WTC11 (cell line): ENCODE data around the gene IL1RAP. TPM values are rescaled to one million over a fixed set of nuclear protein-coding genes. Genes with fewer than 3 reads are reported as not detected.

Experiments
- ATAC-seq: fragments of 200-7000 bp; cut with Tn5 transposase; 2 replicates; pipeline ENCODE4 v1.10.0; 2021; ENCODE audit warnings: mild to moderate bottlenecking, moderate library complexity
- CTCF ChIA-PET: fragments of 300-600 bp; sonication (Branson Sonifier 250); formaldehyde crosslinking; loops from one replicate; lab custom pipeline; 2021; ENCODE audit warnings: antibody characterized with exemption; lab: Charles Lee
- POLR2A ChIA-PET: fragments of 350-600 bp; sonication (Branson Sonifier 250); formaldehyde crosslinking; loops from one replicate; lab custom pipeline; 2021; ENCODE audit warnings: antibody characterized with exemption; lab: Charles Lee
- DNase-seq: peaks from one replicate; pipeline ENCODE4 v3.0.0; 2021; ENCODE audit warnings: low spot score
- H3K27ac Mint-ChIP-seq: 2 replicates; pipeline ENCODE4 v1.8.0; 2021; ENCODE audit warnings: mixed read lengths
- H3K27me3 Mint-ChIP-seq: 2 replicates; pipeline ENCODE4 v1.8.0; 2021; ENCODE audit warnings: low read depth, mild to moderate bottlenecking, moderate library complexity, mixed read lengths
- H3K36me3 Mint-ChIP-seq: 2 replicates; pipeline ENCODE4 v1.8.0; 2021; ENCODE audit warnings: mixed read lengths
- H3K4me1 Mint-ChIP-seq: 2 replicates; pipeline ENCODE4 v1.8.0; 2022; ENCODE audit warnings: mixed read lengths
- H3K4me3 Mint-ChIP-seq: 2 replicates; pipeline ENCODE4 v1.8.0; 2021; ENCODE audit warnings: mild to moderate bottlenecking, moderate library complexity, mixed read lengths
- H3K9me3 Mint-ChIP-seq: 2 replicates; pipeline ENCODE4 v1.8.0; 2021; ENCODE audit warnings: mixed read lengths
- EMX1 ChIP-seq: fragments of 250-450 bp; sonication (Bioruptor Pico); IDR thresholded peaks from 2 replicates; pipeline ENCODE4 v1.8.0; 2021; ENCODE audit warnings: mild to moderate bottlenecking
- FOXP1 ChIP-seq: sonication (generic); formaldehyde crosslinking; IDR thresholded peaks from 2 replicates; pipeline ENCODE4 v1.8.0; 2022; ENCODE audit warnings: missing genetic modification reagents, mild to moderate bottlenecking, moderate library complexity, borderline replicate concordance
- IRF2 ChIP-seq: sonication (generic); formaldehyde crosslinking; IDR thresholded peaks from 2 replicates; pipeline ENCODE4 v1.8.0; 2022; ENCODE audit warnings: low read depth, missing genetic modification reagents, borderline replicate concordance
- JAZF1 ChIP-seq: fragments of 250-450 bp; sonication (Bioruptor Pico); IDR thresholded peaks from 2 replicates; pipeline ENCODE4 v1.9.0; 2021; ENCODE audit warnings: moderate library complexity, mild to moderate bottlenecking, inconsistent platforms
- NR3C1 ChIP-seq: sonication (generic); formaldehyde crosslinking; conservative IDR thresholded peaks from 2 replicates; pipeline ENCODE4 v1.8.1; 2023; ENCODE audit warnings: low read depth, mild to moderate bottlenecking, missing genetic modification reagents
- TCF7 ChIP-seq: sonication (generic); formaldehyde crosslinking; IDR thresholded peaks from 2 replicates; pipeline ENCODE4 v1.8.0; 2022; ENCODE audit warnings: mild to moderate bottlenecking, low read depth, missing genetic modification reagents, moderate library complexity
- ZNF121 ChIP-seq: sonication (generic); formaldehyde crosslinking; IDR thresholded peaks from 2 replicates; pipeline ENCODE4 v1.8.0; 2023; ENCODE audit warnings: missing genetic modification reagents
- ZNF138 ChIP-seq: sonication (generic); formaldehyde crosslinking; conservative IDR thresholded peaks from 2 replicates; pipeline ENCODE4 v1.8.1; 2022; ENCODE audit warnings: mild to moderate bottlenecking, moderate library complexity, missing genetic modification reagents
- ZNF219 ChIP-seq: sonication (generic); formaldehyde crosslinking; IDR thresholded peaks from 2 replicates; pipeline ENCODE4 v1.8.0; 2023; ENCODE audit warnings: missing genetic modification reagents, mild to moderate bottlenecking, borderline replicate concordance
- ZNF263 ChIP-seq: sonication (generic); formaldehyde crosslinking; IDR thresholded peaks from 2 replicates; pipeline ENCODE4 v1.8.1; 2022; ENCODE audit warnings: low read depth, mild to moderate bottlenecking, moderate library complexity, missing genetic modification reagents
- ZNF317 ChIP-seq: sonication (generic); formaldehyde crosslinking; IDR thresholded peaks from 2 replicates; pipeline ENCODE4 v1.8.1; 2023; ENCODE audit warnings: low read depth, mild to moderate bottlenecking, moderate library complexity, missing genetic modification reagents, borderline replicate concordance
- total RNA-seq: library from RNA; stranded (reverse); gene quantifications from 3 replicates; pipeline ENCODE4 v1.2.3, GENCODE V29; 2021
- TF ChIP-seq, protein P1 (sequence below): fragments of 200-600 bp; IDR thresholded peaks from 2 replicates; pipeline ENCODE4 v1.8.0; 2022; ENCODE audit warnings: antibody characterized with exemption
- TF ChIP-seq, protein P2 (sequence below): sonication (generic); formaldehyde crosslinking; IDR thresholded peaks from 2 replicates; pipeline ENCODE4 v1.8.1; 2023; ENCODE audit warnings: mild to moderate bottlenecking, missing genetic modification reagents, moderate library complexity
- TF ChIP-seq, protein P3 (sequence below): fragments of 250-450 bp; sonication (Bioruptor Pico); IDR thresholded peaks from 2 replicates; pipeline ENCODE4 v1.9.0; 2021; ENCODE audit warnings: moderate library complexity, mild to moderate bottlenecking, inconsistent platforms, borderline replicate concordance
- TF ChIP-seq, protein P4 (sequence below): sonication (generic); formaldehyde crosslinking; conservative IDR thresholded peaks from 2 replicates; pipeline ENCODE4 v1.8.1; 2023; ENCODE audit warnings: mild to moderate bottlenecking, low read depth, missing genetic modification reagents, moderate library complexity
- TF ChIP-seq, protein P5 (sequence below): sonication (generic); formaldehyde crosslinking; IDR thresholded peaks from 2 replicates; pipeline ENCODE4 v1.8.0; 2022; ENCODE audit warnings: mild to moderate bottlenecking, missing genetic modification reagents
- TF ChIP-seq, protein P6 (sequence below): fragments of 250-450 bp; sonication (Bioruptor Pico); IDR thresholded peaks from 2 replicates; pipeline ENCODE4 v2.1.2; 2022; ENCODE audit warnings: mild to moderate bottlenecking, moderate library complexity
- TF ChIP-seq, protein P7 (sequence below): sonication (generic); formaldehyde crosslinking; IDR thresholded peaks from 2 replicates; pipeline ENCODE4 v1.8.0; 2023; ENCODE audit warnings: missing genetic modification reagents
- TF ChIP-seq, protein P8 (sequence below): sonication (generic); formaldehyde crosslinking; IDR thresholded peaks from 2 replicates; pipeline ENCODE4 v1.8.1; 2022; ENCODE audit warnings: missing genetic modification reagents, borderline replicate concordance

Gene IL1RAP
- total RNA-seq, 1 experiment from 2014 or later: 4.5 TPM

DNA sequence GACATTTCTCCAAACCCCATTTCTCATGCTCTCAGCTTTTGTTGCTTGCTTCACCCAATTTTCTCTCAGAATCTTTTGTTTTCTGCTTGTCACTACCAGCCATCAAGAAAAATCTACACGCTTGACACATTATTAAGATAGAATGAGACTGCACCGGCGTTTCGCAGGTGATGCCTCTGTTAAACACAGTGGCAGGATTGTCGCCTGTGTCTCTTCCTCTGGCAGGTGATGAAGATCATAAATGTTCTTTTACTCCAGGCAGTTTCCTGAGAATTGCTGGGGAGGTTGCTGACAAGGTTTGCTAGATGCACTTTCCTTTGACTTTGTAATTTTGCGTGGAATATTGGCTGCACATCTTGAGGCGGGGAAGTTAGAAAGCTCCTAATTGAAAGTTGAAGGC lies 75.4 kb downstream of the IL1RAP start (continued):
- TF ChIP-seq NR3C1 (CRISPR knock-in tag): no peak

DNA sequence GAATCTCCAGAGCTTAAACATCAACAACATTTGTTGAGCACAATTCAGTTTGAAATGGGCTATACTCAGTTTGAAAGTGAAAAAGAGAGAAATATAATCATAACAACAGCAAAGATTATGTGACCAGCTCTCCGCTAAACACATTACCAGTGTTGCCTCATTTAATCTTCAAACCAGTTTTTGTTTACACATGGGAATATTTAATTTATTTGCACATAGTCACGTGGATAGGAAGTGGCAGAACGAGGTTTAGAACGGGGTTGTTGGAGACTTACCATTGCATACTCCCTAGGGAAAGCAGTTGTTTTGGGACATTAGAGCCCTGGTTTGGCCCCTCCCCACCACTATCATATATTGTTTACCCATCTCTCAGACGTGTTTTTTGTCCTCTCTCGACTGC lies 77.2 kb downstream of the IL1RAP start:
- Mint-ChIP-seq H3K4me1 (peaks cover 19% of the 10 kb centered on the region), H3K4me3 (no peak overlapping the region), H3K36me3 (no peaks in the 10 kb centered on the region), H3K27ac (peak overlapping the region; percentile 25; the same call in 1 of the 2 replicates), H3K9me3 (0 out of 2 replicates have a peak, but pooled peaks cover 1% of the 10 kb centered on the region), H3K27me3 (no peaks in the 10 kb centered on the region)
- CTCF ChIA-PET: no interaction called here
- ATAC-seq (no peak), DNase-seq (no peak)
- POLR2A ChIA-PET: no interaction called here
- TF ChIP-seq, protein P1, sequence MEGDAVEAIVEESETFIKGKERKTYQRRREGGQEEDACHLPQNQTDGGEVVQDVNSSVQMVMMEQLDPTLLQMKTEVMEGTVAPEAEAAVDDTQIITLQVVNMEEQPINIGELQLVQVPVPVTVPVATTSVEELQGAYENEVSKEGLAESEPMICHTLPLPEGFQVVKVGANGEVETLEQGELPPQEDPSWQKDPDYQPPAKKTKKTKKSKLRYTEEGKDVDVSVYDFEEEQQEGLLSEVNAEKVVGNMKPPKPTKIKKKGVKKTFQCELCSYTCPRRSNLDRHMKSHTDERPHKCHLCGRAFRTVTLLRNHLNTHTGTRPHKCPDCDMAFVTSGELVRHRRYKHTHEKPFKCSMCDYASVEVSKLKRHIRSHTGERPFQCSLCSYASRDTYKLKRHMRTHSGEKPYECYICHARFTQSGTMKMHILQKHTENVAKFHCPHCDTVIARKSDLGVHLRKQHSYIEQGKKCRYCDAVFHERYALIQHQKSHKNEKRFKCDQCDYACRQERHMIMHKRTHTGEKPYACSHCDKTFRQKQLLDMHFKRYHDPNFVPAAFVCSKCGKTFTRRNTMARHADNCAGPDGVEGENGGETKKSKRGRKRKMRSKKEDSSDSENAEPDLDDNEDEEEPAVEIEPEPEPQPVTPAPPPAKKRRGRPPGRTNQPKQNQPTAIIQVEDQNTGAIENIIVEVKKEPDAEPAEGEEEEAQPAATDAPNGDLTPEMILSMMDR: no peak

DNA sequence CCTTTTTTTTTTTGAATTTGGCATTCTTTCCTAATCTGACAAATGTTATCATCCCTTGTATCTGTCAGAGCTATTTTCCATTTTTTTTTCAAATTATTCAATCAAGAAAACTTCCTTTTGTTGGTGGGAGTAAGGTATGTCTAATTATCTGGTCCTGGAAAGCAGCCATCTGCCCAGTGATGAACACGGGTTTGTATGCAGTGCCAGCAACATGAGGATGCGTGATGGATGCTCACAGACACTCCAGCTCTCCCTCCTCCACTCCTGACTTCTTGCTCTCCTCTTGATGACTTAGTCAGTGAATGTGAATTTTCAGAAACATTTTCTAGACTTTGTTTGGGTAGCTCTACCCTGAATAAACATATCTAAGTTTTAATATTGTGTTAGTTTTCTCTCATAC lies 79.2 kb downstream of the IL1RAP start:
- ChIA-PET CTCF (no interaction called here), POLR2A (no interaction called here)
- Mint-ChIP-seq H3K4me3 (no peak overlapping the region), H3K36me3 (no peaks in the 10 kb centered on the region), H3K27ac (no peak overlapping the region), H3K4me1 (peaks cover 17% of the 10 kb centered on the region), H3K9me3 (no peaks in the 10 kb centered on the region), H3K27me3 (no peaks in the 10 kb centered on the region)
- TF ChIP-seq IRF2 (CRISPR knock-in tag) (no peak), FOXP1 (CRISPR knock-in tag) (no peak), ZNF138 (CRISPR knock-in tag) (no peak), ZNF121 (CRISPR knock-in tag) (no peak), ZNF263 (no peak), JAZF1 (CRISPR knock-in tag) (no peak)
- TF ChIP-seq, protein P2, sequence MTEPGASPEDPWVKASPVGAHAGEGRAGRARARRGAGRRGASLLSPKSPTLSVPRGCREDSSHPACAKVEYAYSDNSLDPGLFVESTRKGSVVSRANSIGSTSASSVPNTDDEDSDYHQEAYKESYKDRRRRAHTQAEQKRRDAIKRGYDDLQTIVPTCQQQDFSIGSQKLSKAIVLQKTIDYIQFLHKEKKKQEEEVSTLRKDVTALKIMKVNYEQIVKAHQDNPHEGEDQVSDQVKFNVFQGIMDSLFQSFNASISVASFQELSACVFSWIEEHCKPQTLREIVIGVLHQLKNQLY (CRISPR knock-in tag): no peak
- TF ChIP-seq, protein P3, sequence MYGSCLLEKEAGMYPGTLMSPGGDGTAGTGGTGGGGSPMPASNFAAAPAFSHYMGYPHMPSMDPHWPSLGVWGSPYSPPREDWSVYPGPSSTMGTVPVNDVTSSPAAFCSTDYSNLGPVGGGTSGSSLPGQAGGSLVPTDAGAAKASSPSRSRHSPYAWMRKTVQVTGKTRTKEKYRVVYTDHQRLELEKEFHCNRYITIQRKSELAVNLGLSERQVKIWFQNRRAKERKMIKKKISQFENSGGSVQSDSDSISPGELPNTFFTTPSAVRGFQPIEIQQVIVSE (CRISPR knock-in tag): no peak
- TF ChIP-seq, protein P4, sequence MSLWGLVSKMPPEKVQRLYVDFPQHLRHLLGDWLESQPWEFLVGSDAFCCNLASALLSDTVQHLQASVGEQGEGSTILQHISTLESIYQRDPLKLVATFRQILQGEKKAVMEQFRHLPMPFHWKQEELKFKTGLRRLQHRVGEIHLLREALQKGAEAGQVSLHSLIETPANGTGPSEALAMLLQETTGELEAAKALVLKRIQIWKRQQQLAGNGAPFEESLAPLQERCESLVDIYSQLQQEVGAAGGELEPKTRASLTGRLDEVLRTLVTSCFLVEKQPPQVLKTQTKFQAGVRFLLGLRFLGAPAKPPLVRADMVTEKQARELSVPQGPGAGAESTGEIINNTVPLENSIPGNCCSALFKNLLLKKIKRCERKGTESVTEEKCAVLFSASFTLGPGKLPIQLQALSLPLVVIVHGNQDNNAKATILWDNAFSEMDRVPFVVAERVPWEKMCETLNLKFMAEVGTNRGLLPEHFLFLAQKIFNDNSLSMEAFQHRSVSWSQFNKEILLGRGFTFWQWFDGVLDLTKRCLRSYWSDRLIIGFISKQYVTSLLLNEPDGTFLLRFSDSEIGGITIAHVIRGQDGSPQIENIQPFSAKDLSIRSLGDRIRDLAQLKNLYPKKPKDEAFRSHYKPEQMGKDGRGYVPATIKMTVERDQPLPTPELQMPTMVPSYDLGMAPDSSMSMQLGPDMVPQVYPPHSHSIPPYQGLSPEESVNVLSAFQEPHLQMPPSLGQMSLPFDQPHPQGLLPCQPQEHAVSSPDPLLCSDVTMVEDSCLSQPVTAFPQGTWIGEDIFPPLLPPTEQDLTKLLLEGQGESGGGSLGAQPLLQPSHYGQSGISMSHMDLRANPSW (CRISPR knock-in tag): no peak
- TF ChIP-seq, protein P5, sequence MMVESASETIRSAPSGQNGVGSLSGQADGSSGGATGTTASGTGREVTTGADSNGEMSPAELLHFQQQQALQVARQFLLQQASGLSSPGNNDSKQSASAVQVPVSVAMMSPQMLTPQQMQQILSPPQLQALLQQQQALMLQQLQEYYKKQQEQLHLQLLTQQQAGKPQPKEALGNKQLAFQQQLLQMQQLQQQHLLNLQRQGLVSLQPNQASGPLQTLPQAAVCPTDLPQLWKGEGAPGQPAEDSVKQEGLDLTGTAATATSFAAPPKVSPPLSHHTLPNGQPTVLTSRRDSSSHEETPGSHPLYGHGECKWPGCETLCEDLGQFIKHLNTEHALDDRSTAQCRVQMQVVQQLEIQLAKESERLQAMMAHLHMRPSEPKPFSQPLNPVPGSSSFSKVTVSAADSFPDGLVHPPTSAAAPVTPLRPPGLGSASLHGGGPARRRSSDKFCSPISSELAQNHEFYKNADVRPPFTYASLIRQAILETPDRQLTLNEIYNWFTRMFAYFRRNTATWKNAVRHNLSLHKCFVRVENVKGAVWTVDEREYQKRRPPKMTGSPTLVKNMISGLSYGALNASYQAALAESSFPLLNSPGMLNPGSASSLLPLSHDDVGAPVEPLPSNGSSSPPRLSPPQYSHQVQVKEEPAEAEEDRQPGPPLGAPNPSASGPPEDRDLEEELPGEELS (CRISPR knock-in tag): no peak
- ATAC-seq (no peak), DNase-seq (no peak)

DNA sequence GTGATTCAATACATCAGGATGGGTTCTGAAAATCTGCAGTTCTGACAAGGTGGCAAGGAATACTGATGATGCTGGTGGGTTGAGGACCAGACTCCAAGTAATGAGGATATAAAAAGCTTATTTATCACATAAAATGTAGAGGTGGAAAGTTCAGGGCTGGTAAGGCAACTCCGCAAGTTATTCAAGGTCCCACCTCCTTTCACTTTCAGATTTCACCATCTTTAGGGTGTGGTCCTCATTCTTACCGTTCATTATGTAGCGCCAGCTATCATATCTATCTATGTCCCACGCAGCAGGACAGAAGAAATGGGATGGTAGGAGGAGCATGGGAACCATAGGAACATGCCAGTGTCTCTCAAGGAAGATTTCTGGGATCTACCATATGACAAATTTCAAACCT lies 80.3 kb downstream of the IL1RAP start:
- H3K4me3 Mint-ChIP-seq: no peak overlapping the region
- ChIA-PET POLR2A (no interaction called here), CTCF (no interaction called here)
- ATAC-seq (no peak), DNase-seq (no peak)
- H3K4me1 Mint-ChIP-seq: peaks cover 17% of the 10 kb centered on the region
- no peaks in the 10 kb centered on the region for H3K36me3 Mint-ChIP-seq
- H3K9me3 Mint-ChIP-seq: no peaks in the 10 kb centered on the region
- no peaks in the 10 kb centered on the region for H3K27me3 Mint-ChIP-seq
- no peak overlapping the region for H3K27ac Mint-ChIP-seq
- TF ChIP-seq, protein P6, sequence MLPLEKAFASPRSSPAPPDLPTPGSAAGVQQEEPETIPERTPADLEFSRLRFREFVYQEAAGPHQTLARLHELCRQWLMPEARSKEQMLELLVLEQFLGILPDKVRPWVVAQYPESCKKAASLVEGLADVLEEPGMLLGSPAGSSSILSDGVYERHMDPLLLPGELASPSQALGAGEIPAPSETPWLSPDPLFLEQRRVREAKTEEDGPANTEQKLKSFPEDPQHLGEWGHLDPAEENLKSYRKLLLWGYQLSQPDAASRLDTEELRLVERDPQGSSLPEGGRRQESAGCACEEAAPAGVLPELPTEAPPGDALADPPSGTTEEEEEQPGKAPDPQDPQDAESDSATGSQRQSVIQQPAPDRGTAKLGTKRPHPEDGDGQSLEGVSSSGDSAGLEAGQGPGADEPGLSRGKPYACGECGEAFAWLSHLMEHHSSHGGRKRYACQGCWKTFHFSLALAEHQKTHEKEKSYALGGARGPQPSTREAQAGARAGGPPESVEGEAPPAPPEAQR: no peak
- TF ChIP-seq, protein P7, sequence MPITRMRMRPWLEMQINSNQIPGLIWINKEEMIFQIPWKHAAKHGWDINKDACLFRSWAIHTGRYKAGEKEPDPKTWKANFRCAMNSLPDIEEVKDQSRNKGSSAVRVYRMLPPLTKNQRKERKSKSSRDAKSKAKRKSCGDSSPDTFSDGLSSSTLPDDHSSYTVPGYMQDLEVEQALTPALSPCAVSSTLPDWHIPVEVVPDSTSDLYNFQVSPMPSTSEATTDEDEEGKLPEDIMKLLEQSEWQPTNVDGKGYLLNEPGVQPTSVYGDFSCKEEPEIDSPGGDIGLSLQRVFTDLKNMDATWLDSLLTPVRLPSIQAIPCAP (CRISPR knock-in tag): no peak
- no peak for TF ChIP-seq ZNF219 (CRISPR knock-in tag)
- no peak for TF ChIP-seq EMX1 (CRISPR knock-in tag)
- no peak for TF ChIP-seq TCF7 (CRISPR knock-in tag)
- TF ChIP-seq, protein P8, sequence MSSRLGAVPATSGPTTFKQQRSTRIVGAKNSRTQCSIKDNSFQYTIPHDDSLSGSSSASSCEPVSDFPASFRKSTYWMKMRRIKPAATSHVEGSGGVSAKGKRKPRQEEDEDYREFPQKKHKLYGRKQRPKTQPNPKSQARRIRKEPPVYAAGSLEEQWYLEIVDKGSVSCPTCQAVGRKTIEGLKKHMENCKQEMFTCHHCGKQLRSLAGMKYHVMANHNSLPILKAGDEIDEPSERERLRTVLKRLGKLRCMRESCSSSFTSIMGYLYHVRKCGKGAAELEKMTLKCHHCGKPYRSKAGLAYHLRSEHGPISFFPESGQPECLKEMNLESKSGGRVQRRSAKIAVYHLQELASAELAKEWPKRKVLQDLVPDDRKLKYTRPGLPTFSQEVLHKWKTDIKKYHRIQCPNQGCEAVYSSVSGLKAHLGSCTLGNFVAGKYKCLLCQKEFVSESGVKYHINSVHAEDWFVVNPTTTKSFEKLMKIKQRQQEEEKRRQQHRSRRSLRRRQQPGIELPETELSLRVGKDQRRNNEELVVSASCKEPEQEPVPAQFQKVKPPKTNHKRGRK (CRISPR knock-in tag): no peak
- TF ChIP-seq ZNF317 (CRISPR knock-in tag): no peak
